H9 (cell line): ENCODE data around the gene SIGLEC1. TPM values are rescaled to one million over a fixed set of nuclear protein-coding genes. Genes with fewer than 3 reads are reported as not detected.

Source experiments
- DNase-seq: peaks from one replicate; pipeline ENCODE4 v3.0.0-alpha.2; 2017
- H2AFZ ChIP-seq: one replicate; pipeline ENCODE4 v1.6.1; 2013; ENCODE audit warnings: mild to moderate bottlenecking, low read length, control low read depth, moderate library complexity
- H2AK5ac ChIP-seq: 2 replicates; pipeline ENCODE4 v1.6.1; 2013; ENCODE audit warnings: low read length, control low read depth, mixed read lengths; ENCODE audit not compliant: insufficient read length
- H2BK120ac ChIP-seq: one replicate; pipeline ENCODE4 v1.6.1; 2013; ENCODE audit warnings: low read depth, mild to moderate bottlenecking, low read length, control low read depth, inconsistent platforms; ENCODE audit not compliant: poor library complexity, severe bottlenecking
- H2BK12ac ChIP-seq: 2 replicates; pipeline ENCODE4 v1.6.1; 2013; ENCODE audit warnings: low read length, control low read depth, mixed read lengths, low read depth; ENCODE audit not compliant: insufficient read length
- H2BK15ac ChIP-seq: 2 replicates; pipeline ENCODE4 v1.6.1; 2013; ENCODE audit warnings: low read depth, low read length, control low read depth
- H2BK20ac ChIP-seq: one replicate; pipeline ENCODE4 v1.6.1; 2013; ENCODE audit warnings: low read depth, mild to moderate bottlenecking, low read length, control low read depth, inconsistent platforms; ENCODE audit not compliant: poor library complexity, severe bottlenecking
- H2BK5ac ChIP-seq: 2 replicates; pipeline ENCODE4 v1.6.1; 2013; ENCODE audit warnings: low read length, control low read depth, mixed read lengths; ENCODE audit not compliant: insufficient read length
- H3K14ac ChIP-seq: 2 replicates; pipeline ENCODE4 v1.6.1; 2013; ENCODE audit warnings: low read length, control low read depth; ENCODE audit not compliant: insufficient read depth
- H3K18ac ChIP-seq: 2 replicates; pipeline ENCODE4 v1.6.1; 2013; ENCODE audit warnings: low read depth, mild to moderate bottlenecking, mixed read lengths, low read length, control low read depth; ENCODE audit not compliant: insufficient read length
- H3K23ac ChIP-seq: 2 replicates; pipeline ENCODE4 v1.6.1; 2013; ENCODE audit warnings: low read length, control low read depth, mixed read lengths, low read depth; ENCODE audit not compliant: insufficient read length
- H3K23me2 ChIP-seq: 2 replicates; pipeline ENCODE4 v1.6.1; 2013; ENCODE audit warnings: low read depth, mild to moderate bottlenecking, mixed read lengths, low read length, control low read depth; ENCODE audit not compliant: insufficient read length, poor library complexity, severe bottlenecking
- H3K27ac ChIP-seq: 2 replicates; pipeline ENCODE4 v1.5.1; 2013; ENCODE audit warnings: low read length, control low read depth, mixed read lengths, low read depth; ENCODE audit not compliant: insufficient read length
- H3K27me3 ChIP-seq: 2 replicates; pipeline ENCODE4 v1.6.1; 2013; ENCODE audit warnings: low read length, control low read depth, inconsistent platforms; ENCODE audit not compliant: insufficient read depth
- H3K4ac ChIP-seq: 2 replicates; pipeline ENCODE4 v1.6.1; 2013; ENCODE audit warnings: low read depth, mild to moderate bottlenecking, control low read depth, inconsistent platforms, low read length, moderate library complexity
- H3K4me1 ChIP-seq: 2 replicates; pipeline ENCODE4 v1.6.1; 2013; ENCODE audit warnings: low read length, control low read depth, inconsistent platforms; ENCODE audit not compliant: insufficient read depth
- H3K4me2 ChIP-seq: 2 replicates; pipeline ENCODE4 v1.6.1; 2013; ENCODE audit warnings: low read length, control low read depth, mixed read lengths; ENCODE audit not compliant: insufficient read length, insufficient read depth
- H3K56ac ChIP-seq: 2 replicates; pipeline ENCODE4 v1.6.1; 2013; ENCODE audit warnings: low read depth, mild to moderate bottlenecking, mixed read lengths, low read length, control low read depth; ENCODE audit not compliant: insufficient read length
- H3K79me1 ChIP-seq: 2 replicates; pipeline ENCODE4 v1.6.1; 2013; ENCODE audit warnings: low read depth, mild to moderate bottlenecking, moderate library complexity, low read length, control low read depth, inconsistent platforms; ENCODE audit not compliant: insufficient read depth, poor library complexity, severe bottlenecking
- H3K79me2 ChIP-seq: 2 replicates; pipeline ENCODE4 v1.6.1; 2013; ENCODE audit warnings: low read length, control low read depth, inconsistent platforms; ENCODE audit not compliant: insufficient read depth
- H3K9ac ChIP-seq: 2 replicates; pipeline ENCODE4 v1.6.1; 2013; ENCODE audit warnings: low read length, control low read depth, mixed read lengths; ENCODE audit not compliant: insufficient read length; ENCODE audit errors: extremely low read depth
- H3K9me3 ChIP-seq: one replicate; pipeline ENCODE4 v1.6.1; 2013; ENCODE audit warnings: low read depth, low read length, inconsistent platforms; ENCODE audit not compliant: control insufficient read depth
- H3T11ph ChIP-seq: one replicate; pipeline ENCODE4 v1.6.1; 2013; ENCODE audit warnings: mild to moderate bottlenecking, low read length, control low read depth, inconsistent platforms
- H4K20me1 ChIP-seq: one replicate; pipeline ENCODE4 v1.6.1; 2013; ENCODE audit not compliant: control insufficient read depth, insufficient read length, insufficient read depth
- H4K5ac ChIP-seq: 2 replicates; pipeline ENCODE4 v1.6.1; 2013; ENCODE audit warnings: low read depth, mild to moderate bottlenecking, mixed read lengths, low read length, control low read depth; ENCODE audit not compliant: insufficient read length
- H4K8ac ChIP-seq: replicated peaks from 2 replicates; pipeline ENCODE4 v1.6.1; 2013; ENCODE audit warnings: low read length, control low read depth, mixed read lengths, low read depth; ENCODE audit not compliant: insufficient read length
- H4K91ac ChIP-seq: 2 replicates; pipeline ENCODE4 v1.6.1; 2013; ENCODE audit warnings: low read depth, mild to moderate bottlenecking, moderate library complexity, mixed read lengths, low read length, control low read depth; ENCODE audit not compliant: insufficient read length
- H3K27ac Mint-ChIP-seq, 3 experiments: 2 replicates in 2 of 3; 3 replicates in 1 of 3; pipeline ENCODE4 v1.8.0; 2020 to 2021; ENCODE audit warnings: mixed read lengths in 3 of 3, mild to moderate bottlenecking in 1 of 3, moderate library complexity in 1 of 3
- H3K27me3 Mint-ChIP-seq: 2 replicates; pipeline ENCODE4 v1.8.0; 2021; ENCODE audit warnings: low read depth, mild to moderate bottlenecking, moderate library complexity, mixed read lengths
- H3K36me3 Mint-ChIP-seq, 3 experiments: 2 replicates in 2 of 3; 3 replicates in 1 of 3; pipeline ENCODE4 v1.8.0; 2020 to 2021; ENCODE audit warnings: low read depth in 3 of 3, mixed read lengths in 3 of 3; ENCODE audit not compliant: insufficient read depth in 1 of 3
- H3K4me1 Mint-ChIP-seq, 2 experiments: 2 replicates each; pipeline ENCODE4 v1.8.0; 2020; ENCODE audit warnings: mixed read lengths in 2 of 2
- H3K4me3 Mint-ChIP-seq, 2 experiments: 2 replicates in 1 of 2; 3 replicates in 1 of 2; pipeline ENCODE4 v1.8.0; 2020 to 2021; ENCODE audit warnings: mild to moderate bottlenecking in 2 of 2, mixed read lengths in 2 of 2, moderate library complexity in 1 of 2
- H3K9me3 Mint-ChIP-seq, 2 experiments: 2 replicates in 1 of 2; 3 replicates in 1 of 2; pipeline ENCODE4 v1.8.0; 2020; ENCODE audit warnings: mild to moderate bottlenecking in 2 of 2, mixed read lengths in 2 of 2, moderate library complexity in 1 of 2
- WGBS: extraction: QIAGEN DNeasy Blood & Tissue Kit; methylation state at CpG from one replicate; pipeline ENCODE4 v1.1.7; 2013; ENCODE audit warnings: missing lambda C conversion rate, low lambda C conversion rate, mixed read lengths; ENCODE audit not compliant: insufficient read length; ENCODE audit errors: extremely low coverage; 5-methylcytosine and 5-hydroxymethylcytosine counted together
- total RNA-seq: library from RNA; stranded (reverse); gene quantifications from 2 replicates; pipeline ENCODE4 v1.2.1, GENCODE V29; 2021
- TF ChIP-seq, protein P1 (sequence below): fragments of 200-600 bp; sonication (generic); conservative IDR thresholded peaks from 3 replicates; pipeline ENCODE4 v1.8.0; 2021; ENCODE audit warnings: antibody characterized with exemption, mild to moderate bottlenecking

Gene SIGLEC1
- total RNA-seq, 1 experiment from 2014 or later = not detected

DNA sequence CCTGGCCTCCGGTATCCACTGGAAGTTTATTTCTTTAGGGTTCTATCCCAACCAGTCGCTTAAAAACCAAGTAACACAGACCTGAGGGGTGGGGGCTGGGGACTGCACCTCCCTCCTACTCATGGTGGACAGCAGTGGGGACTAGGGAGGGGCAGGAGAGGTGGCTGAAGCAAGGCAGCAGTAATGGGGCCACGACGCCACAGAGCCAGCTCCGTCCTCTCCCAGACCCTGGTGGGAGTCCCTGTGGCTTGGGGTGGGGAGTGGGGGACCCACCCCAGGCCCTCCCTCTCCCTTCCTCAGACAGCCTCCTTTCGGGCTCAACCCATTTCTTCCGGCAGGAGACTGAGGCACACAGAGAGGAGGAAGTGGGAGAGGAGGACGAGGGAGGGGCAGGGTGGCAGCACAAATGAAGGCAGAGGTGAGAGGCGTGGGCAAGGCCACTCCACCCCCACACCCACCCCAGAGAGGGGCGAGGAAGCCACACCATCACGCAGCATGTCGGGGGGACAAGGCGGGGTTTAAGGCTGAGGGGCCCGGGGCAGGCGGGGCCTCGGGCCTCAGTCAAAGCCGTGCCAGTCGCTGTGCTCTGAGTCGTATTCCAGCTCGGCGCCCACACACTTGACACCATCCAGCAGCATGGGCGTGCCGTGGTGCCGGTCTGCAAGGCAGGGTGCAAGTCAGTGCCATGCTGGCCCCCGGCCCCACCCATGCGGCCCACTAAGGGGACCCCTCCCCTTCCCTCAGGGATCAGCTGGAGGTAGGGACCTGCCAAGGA, 41.3 kb upstream of the SIGLEC1 start:
- Mint-ChIP-seq H3K4me1 (peaks cover 7 to 14% of the 10 kb centered on the region in 2 experiments; a peak in 3 of 4 replicates), H3K27me3 (peaks cover 29% of the 10 kb centered on the region)
- no peak overlapping the region for H3K9ac ChIP-seq

More for the DNA sequence above, 41.3 kb upstream of the SIGLEC1 start:
- no peak for DNase-seq
- H3K27ac Mint-ChIP-seq = no peak overlapping the region
- Histone ChIP-seq H2AFZ (no peak overlapping the region), H2AK5ac (no peak overlapping the region), H3K23ac (no peak overlapping the region), H2BK20ac (no peak overlapping the region), H2BK12ac (no peak overlapping the region), H3K14ac (no peak overlapping the region; the same call in 1 of the 2 replicates), H3K79me1 (no peaks in the 10 kb centered on the region), H3K4ac (no peak overlapping the region), H3K79me2 (no peaks in the 10 kb centered on the region), H2BK15ac (no peak overlapping the region), H3K56ac (no peak overlapping the region), H4K5ac (no peak overlapping the region), H3K23me2 (peaks cover 19% of the 10 kb centered on the region), H2BK120ac (no peak overlapping the region), H3K18ac (no peak overlapping the region), H3K27ac (no peak overlapping the region), H3K4me2 (no peak overlapping the region), H4K20me1 (no peaks in the 10 kb centered on the region), H4K91ac (no peak overlapping the region), H4K8ac (no peak overlapping the region), H3K9me3 (no peaks in the 10 kb centered on the region), H3K27me3 (peaks cover 13% of the 10 kb centered on the region), H3K4me1 (peaks cover 2% of the 10 kb centered on the region; the same call in 1 of the 2 replicates), H3T11ph (no peak overlapping the region), H2BK5ac (no peak overlapping the region)
- no CpG with 5 or more reads among the region's 26 CpGs for WGBS
- H3K4me3 Mint-ChIP-seq = no peak overlapping the region
- peaks cover 17 to 33% (median 29%) of the 10 kb centered on the region in 3 experiments; a peak in 6 of 7 replicates for H3K36me3 Mint-ChIP-seq
- TF ChIP-seq, protein P1, sequence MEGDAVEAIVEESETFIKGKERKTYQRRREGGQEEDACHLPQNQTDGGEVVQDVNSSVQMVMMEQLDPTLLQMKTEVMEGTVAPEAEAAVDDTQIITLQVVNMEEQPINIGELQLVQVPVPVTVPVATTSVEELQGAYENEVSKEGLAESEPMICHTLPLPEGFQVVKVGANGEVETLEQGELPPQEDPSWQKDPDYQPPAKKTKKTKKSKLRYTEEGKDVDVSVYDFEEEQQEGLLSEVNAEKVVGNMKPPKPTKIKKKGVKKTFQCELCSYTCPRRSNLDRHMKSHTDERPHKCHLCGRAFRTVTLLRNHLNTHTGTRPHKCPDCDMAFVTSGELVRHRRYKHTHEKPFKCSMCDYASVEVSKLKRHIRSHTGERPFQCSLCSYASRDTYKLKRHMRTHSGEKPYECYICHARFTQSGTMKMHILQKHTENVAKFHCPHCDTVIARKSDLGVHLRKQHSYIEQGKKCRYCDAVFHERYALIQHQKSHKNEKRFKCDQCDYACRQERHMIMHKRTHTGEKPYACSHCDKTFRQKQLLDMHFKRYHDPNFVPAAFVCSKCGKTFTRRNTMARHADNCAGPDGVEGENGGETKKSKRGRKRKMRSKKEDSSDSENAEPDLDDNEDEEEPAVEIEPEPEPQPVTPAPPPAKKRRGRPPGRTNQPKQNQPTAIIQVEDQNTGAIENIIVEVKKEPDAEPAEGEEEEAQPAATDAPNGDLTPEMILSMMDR = no peak
- H3K9me3 Mint-ChIP-seq = no peaks in the 10 kb centered on the region
